ENCODE data around the gene NDUFS8.
A peak's percentile ranks its signal among the peaks of the same experiment; 100 is the strongest.
"Not testable (repeated sequence)": the region's sequence is repeated elsewhere in the genome, so short reads cannot be mapped to it uniquely, and the experiment has no call there.

Gene NDUFS8

DNA sequence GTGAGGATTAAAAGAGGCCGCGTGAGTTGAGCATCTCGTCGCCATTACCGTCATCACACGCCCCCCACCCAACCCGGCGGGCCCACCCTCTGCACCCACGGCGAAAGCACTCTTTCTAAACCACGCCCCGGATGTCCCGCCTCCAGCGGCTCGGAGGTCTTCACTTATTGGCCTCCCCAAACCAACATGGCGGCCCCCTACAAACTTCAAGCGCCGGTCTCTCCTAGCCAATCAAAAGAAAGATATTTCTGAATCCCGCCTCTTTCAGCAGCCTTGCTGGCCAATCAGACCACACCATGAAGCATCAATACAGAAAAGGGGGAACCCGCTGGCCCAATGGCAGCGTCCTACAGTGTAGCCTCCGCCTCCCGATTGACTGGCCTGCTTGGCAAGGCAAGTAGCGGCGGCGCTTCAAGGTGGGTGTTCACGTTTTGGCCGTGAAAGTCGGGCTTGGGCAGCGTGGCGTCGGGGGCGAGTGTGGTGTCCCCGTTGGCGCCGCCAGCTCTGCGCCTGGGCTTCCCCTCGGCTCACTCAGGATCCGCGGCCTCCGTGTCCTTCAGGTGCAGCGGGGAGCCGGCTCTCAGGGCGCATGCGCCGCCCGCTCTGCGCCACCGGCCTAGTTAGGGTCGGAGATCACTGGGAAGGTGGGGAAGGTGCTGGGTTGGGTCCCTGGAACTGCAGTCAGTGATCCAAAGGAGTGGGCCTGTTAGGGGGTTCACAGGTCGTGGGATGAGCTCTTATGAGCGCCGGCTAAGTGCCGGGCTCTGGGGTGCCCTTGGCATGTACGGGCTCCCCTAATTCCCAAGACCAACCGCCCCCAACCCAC, at the start of gene NDUFS8:
Gene NDUFS8, plus strand, starts transcription at position 364 of the 826 bp plus-strand sequence. CDS start 1,471 bp downstream, outside the sequence.
- peak; percentile 88 to 94 for DNase-seq (ENCODE audit: low read depth in 2 of 2)

DNA sequence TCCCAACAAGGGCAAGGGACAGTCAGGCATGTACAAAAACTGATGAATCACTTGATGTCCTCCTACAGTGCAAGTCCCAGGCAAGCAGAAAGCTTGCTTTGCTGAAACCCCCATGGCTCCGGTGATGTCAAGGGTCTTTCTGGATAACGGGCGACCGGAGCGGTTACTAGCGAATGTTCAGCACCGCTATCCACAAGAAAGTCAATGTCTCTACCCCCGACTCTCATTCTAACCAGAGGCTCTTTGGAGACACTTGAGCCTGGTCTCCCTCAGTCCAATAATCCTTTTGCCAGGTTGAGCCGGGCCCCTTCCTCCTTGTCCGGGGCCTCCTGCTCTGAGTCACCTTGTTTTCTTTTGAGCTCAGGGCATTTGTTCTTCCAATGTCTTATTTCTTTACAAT, 49.3 kb upstream of the NDUFS8 start:
- DNase-seq (ENCODE audit: low read depth in 2 of 2) = not testable (repeated sequence)

DNA sequence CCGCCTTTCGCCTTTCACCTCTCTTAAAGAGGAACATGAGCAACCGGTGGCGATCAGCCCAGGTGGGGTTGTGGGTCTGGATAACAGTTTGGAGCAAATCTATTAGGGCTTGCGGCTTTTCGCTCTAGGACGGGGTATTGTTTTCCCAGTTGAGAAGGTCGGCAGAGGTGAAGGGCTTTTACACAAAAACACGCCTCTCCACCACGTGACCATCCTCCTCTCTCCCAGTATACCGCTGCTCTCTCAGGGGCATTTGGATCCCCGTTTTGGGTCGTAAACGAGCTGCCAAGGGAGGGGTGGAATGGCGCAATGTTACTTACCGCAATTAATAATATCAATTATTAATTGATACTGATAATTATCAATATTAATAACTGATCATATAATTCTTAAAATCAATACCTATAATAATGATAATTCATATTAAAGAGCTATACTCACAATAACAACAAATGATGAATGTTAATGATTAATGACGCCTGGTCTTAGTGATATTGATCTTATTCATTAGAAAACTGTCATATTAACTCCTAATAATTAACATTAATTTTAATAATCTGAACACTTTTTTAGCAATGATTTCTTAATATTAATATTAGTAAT, 48.1 kb upstream of the NDUFS8 start:
- DNase-seq (ENCODE audit: low read depth in 2 of 2) = not testable (repeated sequence)

DNA sequence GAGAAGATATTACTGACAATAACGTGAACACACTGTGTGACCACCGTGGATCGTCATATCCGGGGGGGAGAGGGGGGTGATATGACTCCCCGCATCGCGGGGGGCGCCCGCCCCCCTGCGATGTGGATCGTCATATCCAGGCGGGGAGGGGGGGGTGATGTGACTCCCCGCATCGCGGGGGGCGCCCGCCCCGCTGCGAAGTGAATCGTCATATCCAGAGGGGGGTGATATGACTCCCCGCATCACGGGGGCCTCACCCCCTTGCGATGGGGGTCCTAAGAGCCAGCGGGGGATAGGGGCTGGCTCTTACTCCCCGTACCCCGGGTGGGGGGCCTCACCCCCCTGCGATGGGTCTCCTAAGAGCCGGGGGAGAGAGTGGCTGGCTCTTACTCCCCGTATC, 46.5 kb upstream of the NDUFS8 start:
- no peak for DNase-seq (ENCODE audit: low read depth in 2 of 2)

DNA sequence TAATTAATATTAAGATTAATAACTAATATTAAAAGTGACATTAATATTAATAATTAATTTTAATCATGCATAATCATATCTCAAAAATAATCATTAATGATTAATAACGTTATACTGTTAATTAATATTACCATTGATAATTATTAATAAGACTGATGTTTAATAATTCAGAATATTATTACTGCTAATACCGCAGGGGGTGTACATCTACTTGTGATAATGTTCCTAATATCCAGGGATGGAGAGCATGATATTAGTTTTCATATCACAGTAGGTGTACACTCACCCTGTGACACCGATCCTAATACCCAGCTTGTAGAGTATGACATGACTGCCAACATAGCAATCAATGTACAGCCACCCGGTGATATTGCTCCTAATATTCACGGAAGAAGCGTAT, 45.2 kb upstream of the NDUFS8 start:
- not testable (repeated sequence) for DNase-seq (ENCODE audit: low read depth in 2 of 2)

DNA sequence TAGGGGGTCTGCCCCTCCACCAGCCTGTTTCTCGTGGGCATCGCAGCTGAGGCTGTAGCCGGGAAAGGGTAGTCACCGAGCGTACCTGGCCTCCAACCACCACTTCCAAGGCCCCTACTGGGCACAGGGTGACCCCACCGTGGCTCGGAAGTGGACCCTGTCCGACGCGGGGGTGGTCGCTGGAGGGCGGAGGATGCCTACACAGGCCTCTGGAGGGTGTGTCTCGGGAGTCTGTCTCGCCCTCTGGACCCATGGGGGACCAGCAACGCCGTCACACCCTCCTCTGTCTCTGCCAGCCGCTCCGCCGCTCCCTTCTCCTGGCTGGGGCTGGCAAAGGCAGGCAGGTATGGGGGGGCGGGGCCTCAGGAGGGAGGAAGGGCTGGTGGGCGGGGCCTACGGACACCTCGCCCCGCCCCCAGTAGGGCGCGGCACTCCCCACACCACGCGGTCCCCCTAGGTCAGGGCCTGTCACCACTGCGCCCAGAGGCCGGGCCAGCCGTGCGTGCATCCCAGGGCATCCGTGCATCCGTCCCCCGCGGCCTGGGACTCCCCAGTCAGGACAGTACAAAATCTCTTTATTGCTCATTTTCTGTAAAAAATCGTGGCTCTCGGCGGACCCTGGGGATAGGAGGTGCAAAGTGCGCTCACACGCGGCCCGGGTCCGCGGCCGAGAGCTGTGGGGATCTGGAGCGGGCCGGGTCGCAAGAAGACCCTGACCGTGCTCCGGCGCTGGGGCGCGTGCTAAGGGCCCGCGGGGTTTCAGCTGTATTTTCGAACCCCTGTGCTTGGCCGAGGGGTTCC, 39.7 kb upstream of the NDUFS8 start:
- DNase-seq (ENCODE audit: low read depth in 2 of 2) = not testable (repeated sequence)

DNA sequence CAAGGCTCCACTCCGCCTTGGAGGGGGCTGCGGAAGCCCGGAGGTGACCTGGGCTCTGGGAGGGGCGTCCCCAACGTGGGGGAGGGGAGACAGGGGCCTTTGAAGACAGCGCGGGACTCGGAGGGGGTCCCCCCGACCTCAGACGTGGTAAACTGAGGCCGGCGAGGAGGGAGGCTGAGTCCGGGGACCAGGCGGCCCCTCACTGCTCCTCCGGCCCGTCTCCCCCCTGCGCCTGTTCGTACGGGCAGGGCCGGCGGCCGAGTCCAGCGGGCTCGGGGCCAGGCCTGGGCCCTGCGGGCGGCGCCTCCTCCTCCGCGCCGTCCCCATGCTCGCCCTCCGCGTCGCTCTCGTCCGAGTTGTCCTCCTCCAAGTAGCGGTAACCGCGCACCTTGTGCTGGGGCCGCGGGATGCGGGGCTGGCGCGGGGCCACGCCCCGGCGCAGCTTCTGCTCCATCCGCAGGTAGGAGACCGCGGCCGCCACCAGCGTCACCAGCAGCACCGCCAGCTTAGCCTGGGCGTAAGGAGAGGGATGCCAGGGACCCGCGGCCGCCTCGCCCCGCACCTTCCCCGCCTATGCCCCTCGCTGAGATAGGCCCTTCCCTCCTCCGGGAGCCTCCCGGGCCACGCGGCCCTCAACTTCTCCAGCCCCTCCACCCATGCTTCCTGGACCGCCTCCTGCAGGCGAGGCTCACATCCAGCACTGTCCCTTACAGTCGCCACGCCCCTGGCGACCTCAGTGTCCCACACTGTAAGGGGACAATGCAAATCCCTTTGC, 38.9 kb upstream of the NDUFS8 start:
- DNase-seq (ENCODE audit: low read depth in 2 of 2) = not testable (repeated sequence)

DNA sequence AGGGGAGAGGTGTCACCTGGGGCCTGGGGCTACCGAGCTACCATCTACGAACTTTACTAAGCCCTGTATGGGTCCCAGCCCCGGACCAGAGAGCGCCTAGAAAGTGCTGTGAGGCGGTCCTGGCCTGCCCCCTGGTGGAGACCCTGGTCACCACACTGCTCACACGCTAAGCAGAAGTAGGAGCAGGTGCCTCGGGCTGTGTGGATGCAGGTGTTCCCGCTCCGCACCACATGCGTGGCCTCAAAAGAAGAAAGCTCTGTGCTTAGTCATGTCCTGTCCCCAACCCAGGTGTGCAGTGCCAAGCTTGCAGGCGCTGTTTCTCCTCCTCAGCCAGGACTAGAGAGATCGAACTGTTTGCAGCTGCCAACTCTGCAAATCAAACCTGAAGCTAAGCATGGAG, 36.7 kb upstream of the NDUFS8 start:
- DNase-seq (ENCODE audit: low read depth in 2 of 2) = not testable (repeated sequence)

DNA sequence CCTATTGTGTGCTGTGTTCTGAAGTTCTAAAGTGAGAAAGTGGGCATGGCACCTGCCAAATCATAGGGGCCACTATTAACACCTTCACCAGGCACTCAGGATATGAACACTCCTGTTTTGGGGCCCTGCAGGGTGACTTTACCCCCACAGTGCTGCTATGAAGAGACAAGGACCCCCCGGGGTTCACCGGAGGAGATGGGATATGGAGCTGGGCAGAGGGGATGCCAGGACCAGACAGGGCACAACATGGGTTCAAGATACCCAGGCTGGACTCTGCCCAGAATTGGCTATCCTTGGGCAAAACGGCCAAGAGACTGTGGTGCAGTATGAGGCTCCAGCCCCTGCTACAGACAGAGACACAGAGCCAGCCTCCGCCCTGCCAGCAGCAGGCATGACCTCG, 36.1 kb upstream of the NDUFS8 start:
- DNase-seq (ENCODE audit: low read depth in 2 of 2) = not testable (repeated sequence)

DNA sequence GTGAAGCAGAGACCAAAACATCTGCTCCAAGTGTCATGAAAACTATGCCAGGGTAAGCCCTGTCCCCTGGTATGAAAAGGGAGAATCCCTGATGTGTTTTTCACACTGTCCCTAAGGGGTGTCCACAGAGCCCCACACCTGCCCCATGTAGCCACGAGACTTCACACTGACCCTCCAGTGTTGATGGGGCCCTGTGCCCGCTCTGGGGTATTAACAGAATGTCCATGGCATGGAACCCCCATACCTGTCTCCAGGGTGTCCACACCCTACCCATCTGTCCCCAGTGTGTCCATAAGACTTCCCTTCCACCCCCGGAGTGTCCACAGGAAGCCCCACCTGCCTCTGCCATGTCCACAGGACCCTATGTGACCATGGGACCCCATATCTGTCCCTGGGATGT, 35.4 kb upstream of the NDUFS8 start:
- DNase-seq (ENCODE audit: low read depth in 2 of 2) = not testable (repeated sequence)

DNA sequence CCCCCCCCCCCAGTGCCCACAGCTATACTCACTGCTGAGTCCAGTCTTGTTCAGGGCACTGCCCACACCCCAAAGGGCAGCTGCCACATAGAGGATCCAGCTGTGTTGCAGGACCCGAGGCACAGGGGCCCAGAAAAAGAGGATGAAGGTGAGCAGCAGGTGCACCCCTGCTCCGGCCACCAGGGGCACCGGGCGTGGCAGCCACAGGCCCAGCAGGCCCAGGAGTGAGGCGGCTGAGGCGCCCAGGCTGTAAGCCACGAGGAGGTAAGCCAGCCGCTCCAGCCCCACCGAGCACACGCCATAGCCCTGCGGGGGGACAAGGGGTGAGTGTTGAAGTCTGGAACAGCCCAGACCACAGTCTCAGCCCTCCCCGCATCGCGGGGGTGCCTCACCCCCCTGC, 34.9 kb upstream of the NDUFS8 start:
- not testable (repeated sequence) for DNase-seq (ENCODE audit: low read depth in 2 of 2)

DNA sequence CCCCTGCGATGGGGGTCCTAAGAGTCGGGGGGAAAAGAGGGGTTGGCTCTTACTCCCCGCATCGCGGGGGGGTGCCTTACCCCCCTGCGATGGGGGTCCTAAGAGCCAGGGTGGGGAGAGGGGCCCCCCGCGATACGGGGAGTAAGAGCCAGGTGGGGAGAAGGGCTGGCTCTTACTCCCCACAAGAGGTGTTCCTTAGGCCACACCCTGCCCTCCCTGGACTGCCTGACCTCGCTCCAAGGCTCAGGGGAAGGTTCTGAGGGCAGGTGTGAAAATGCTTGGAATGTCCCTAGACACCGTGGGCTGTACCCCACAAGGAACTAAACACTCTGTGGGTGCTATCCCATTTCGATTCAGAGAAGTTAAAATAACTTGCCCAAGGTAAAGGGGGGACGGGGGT, 34.4 kb upstream of the NDUFS8 start:
- no peak for DNase-seq (ENCODE audit: low read depth in 2 of 2)

DNA sequence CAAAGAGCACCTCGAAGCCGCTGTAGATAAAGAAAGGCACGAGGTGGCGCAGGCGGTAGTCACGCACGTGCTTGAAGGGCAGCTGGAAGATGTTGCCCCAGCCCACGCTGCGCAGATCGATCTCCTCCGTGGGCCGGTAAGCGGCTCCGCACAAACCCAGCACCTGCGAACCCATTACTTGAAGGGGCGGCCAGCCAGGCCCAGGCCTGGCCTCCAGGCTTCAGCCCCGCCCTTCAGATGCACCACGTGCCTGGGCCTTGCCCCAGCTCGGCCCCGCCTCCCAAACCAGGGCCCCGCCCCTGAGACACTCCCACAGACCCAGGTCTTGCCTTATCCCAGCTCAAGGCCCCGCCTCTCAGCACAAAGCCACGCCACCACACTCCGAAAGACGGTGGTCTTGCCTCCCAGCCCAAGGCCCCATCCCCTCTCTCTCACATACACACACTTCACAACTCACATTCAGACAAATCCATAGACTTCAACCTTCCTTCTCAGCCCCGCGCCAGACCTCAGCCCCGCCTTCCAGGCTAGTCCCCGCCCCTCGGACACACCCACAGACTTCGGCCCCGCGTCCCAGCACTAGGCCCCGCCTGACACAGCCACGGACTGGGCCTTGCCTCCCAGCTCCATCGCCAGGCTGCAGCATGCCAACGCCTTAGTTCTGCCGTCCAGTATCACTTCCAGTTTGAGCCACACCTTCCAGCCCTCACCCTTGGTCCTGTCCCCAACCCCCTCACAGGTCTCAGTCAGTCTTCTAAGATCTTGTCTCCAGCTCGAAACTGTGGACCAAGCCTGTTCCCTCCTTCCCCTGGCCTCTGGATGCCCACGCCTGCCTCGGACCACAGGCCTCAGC, 33.6 kb upstream of the NDUFS8 start:
- no peak for DNase-seq (ENCODE audit: low read depth in 2 of 2)

DNA sequence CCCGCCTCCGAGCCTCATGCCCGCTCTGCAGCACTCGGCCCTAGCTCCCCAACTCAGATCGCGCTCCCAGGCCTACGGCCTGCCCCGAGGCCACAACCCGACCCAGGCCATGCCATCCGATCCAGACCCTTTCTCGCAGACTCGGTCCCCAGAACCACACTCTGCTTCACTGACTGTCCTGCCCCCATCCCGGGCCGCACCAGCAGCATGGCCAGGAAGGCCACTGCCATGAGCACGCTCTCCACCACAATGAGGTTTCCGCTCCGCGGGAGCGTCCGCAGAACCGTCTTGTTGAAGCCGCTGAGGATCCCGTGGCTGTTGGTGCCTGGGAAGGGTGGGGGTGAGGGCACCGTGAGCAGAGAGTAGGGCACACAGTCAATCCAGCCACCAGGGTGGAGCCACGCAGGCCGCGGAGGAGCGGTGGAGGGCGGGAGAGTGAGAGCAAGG, 33.0 kb upstream of the NDUFS8 start:
- DNase-seq (ENCODE audit: low read depth in 2 of 2) = no peak

DNA sequence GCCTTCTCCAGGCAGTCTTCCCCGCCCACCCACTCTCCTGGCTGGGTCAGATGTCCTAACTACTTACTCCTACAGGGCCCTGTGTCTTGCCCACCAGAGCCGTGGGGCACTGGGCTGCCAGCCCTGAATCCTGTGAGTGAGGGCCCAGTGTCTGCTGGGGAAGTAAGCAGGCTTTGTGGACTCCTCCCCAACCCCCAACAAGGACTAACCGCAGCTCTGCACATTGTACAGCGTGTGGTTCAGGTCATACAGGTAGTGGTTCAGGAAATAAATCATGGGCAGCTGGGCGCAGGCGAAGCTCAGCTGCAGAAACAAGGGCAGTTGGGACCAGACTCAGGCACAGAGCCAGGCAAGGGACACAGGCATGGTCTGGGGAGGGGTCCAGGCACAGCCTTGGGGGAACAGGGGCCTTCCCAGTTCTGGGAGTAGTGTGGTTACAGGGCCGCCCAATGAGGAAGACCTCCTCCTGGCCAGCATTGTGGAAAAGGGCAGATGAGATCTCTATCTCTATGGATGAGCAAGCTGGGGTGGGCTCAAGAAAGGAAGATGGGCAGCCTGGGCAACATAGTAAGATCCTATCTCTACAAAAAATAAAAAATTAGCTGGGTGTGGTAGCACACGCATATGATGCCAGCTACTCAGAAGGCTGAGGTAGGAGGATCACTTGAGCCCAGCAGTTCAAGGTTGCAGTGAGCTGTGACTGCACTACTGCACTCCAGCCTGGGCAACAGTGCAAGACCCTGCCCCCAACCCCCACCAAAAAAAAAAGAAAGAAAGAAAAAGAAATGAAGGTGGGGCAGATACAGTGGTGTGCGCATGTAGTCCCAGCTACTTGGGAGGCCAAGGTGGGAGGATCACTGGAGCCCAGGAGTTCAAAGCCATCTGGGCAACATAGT, 32.1 kb upstream of the NDUFS8 start:
- DNase-seq (ENCODE audit: low read depth in 2 of 2) = no peak

DNA sequence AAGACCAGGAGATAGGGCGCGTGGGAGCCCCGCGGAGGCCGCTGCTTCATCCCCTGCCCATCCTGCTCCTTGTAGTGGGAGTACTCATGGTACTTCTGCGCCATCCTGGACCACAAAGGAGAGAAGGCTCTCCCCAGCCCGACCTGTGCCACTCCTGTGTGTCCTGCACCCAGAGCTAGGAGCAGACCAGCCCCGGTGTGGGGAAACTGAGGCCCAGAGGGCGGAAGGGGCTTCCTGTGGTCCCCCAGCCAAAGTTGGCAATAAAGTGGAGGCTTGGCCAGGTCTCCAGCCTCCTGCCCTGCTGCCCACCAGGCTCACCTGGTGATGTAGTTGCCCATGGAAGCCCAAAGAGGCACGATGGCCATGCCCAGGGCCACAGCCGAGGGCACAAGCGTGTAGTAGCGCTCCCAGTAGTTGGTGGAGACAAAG, 31.3 kb upstream of the NDUFS8 start:
- DNase-seq (ENCODE audit: low read depth in 2 of 2) = no peak

DNA sequence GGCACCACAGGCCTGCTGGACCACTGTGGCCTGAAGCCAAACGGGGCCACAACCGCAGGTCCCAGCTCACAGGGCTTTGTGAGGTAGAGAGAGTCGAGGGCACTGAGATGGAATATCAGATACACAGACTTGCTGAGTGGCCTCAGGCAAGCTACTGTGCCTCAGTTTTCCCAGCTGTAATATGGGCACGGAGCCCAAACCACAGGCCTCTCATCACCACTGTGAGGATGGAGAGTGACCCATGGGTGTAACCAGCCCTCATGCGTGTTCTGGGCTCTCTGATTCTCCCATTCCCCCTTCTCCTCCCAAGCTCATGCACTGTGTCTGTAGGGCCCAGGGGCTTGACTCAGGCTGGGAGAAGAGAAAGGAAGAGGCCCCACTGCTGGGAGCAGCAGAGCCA, 30.8 kb upstream of the NDUFS8 start:
- no peak for DNase-seq (ENCODE audit: low read depth in 2 of 2)

DNA sequence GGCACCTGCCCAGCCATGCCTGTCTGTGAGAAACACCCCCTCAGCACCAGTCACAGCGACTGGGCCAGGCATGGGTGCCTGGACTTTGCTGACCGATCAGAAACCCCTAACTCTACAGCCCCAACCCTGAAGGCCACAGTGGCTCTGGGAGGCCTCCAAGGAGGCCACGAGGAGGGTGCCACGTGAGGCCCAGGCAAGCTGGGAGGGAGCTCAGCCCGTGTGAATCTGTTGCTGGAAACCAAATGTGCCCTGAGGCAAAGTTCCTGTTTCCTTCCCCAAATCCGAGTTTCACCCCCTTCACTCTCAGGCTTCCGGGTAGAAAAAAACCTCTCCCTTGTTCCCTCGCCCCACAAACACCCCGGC, 27.9 kb upstream of the NDUFS8 start:
- no peak for DNase-seq (ENCODE audit: low read depth in 2 of 2)

All from stimulated activated CD8-positive, alpha-beta memory T cell treated with anti-CD3 and anti-CD28 coated beads, Interleukin-7, amount 100 ng/mL, for 1 hour (primary cell).